ENCODE results near the gene TNFRSF6B. TPM values are rescaled to one million over a fixed set of nuclear protein-coding genes. Genes with fewer than 3 reads are reported as not detected.

Gene TNFRSF6B
- total RNA-seq, 1 donor from 2014 or later = 0.27 TPM

GRCh38 chr20:63672666-63673065 is 23.8 kb upstream of the TNFRSF6B start:
- Histone ChIP-seq H3K27ac (replicated peaks) (no peak overlapping the region), H3K27me3 (ENCODE audit: low read depth) (no peaks in the 10 kb centered on the region), H3K36me3 (peaks cover 61% of the 10 kb centered on the region), H3K9me3 (replicated peaks) (no peaks in the 10 kb centered on the region), H3K4me1 (no peaks in the 10 kb centered on the region), H3K4me3 (no peak overlapping the region)
- TF ChIP-seq CTCF (IDR thresholded peaks at IDR 0.05; ENCODE audit: borderline replicate concordance) = no peak
- intact Hi-C loops (cut with micrococcal nuclease) = no loop called here
- no peak for DNase-seq

GRCh38 chr20:63673951-63674350 is 22.5 kb upstream of the TNFRSF6B start:
- Histone ChIP-seq H3K27me3 (ENCODE audit: low read depth) (no peaks in the 10 kb centered on the region), H3K4me1 (no peaks in the 10 kb centered on the region), H3K36me3 (peaks cover 56% of the 10 kb centered on the region), H3K4me3 (no peak overlapping the region), H3K9me3 (replicated peaks) (no peaks in the 10 kb centered on the region), H3K27ac (replicated peaks) (no peak overlapping the region)
- intact Hi-C loops (cut with micrococcal nuclease) = no loop called here
- DNase-seq = no peak
- TF ChIP-seq CTCF (IDR thresholded peaks at IDR 0.05; ENCODE audit: borderline replicate concordance) = no peak

GRCh38 chr20:63675681-63676368 is 20.6 kb upstream of the TNFRSF6B start:
- DNase-seq = no peak
- Histone ChIP-seq H3K27ac (replicated peaks) (no peak overlapping the region), H3K9me3 (replicated peaks) (no peaks in the 10 kb centered on the region), H3K27me3 (ENCODE audit: low read depth) (no peaks in the 10 kb centered on the region), H3K36me3 (peaks cover 57% of the 10 kb centered on the region), H3K4me3 (no peak overlapping the region), H3K4me1 (peaks cover under 1% of the 10 kb centered on the region)
- intact Hi-C loops (cut with micrococcal nuclease) = no loop called here
- TF ChIP-seq CTCF (IDR thresholded peaks at IDR 0.05; ENCODE audit: borderline replicate concordance) = no peak

GRCh38 chr20:63678071-63678470 is 18.4 kb upstream of the TNFRSF6B start:
- H3K36me3 ChIP-seq = peaks cover 51% of the 10 kb centered on the region
- no peak overlapping the region for H3K4me3 ChIP-seq
- peaks cover 22% of the 10 kb centered on the region for H3K4me1 ChIP-seq
- H3K27ac ChIP-seq (replicated peaks) = no peak overlapping the region
- no peak for DNase-seq
- intact Hi-C loops (cut with micrococcal nuclease) = no loop called here
- no peak for TF ChIP-seq CTCF (IDR thresholded peaks at IDR 0.05; ENCODE audit: borderline replicate concordance)
- no peaks in the 10 kb centered on the region for H3K9me3 ChIP-seq (replicated peaks)
- H3K27me3 ChIP-seq (ENCODE audit: low read depth) = no peaks in the 10 kb centered on the region

- DNase-seq = no peak
- H3K4me1 ChIP-seq = peaks cover 27% of the 10 kb centered on the region
- no peak overlapping the region for H3K4me3 ChIP-seq
- intact Hi-C loops (cut with micrococcal nuclease) = no loop called here
- no peak for TF ChIP-seq CTCF (IDR thresholded peaks at IDR 0.05; ENCODE audit: borderline replicate concordance)
- H3K36me3 ChIP-seq = peaks cover 49% of the 10 kb centered on the region
- H3K27me3 ChIP-seq (ENCODE audit: low read depth) = no peaks in the 10 kb centered on the region
- no peak overlapping the region for H3K27ac ChIP-seq (replicated peaks)
- H3K9me3 ChIP-seq (replicated peaks) = no peaks in the 10 kb centered on the region
These were observed 17.6 kb upstream of the TNFRSF6B start for GRCh38 chr20:63678667-63679465.
